SK-N-SH (cell line): Measurements from ENCODE around the gene CCR4. TPM values are rescaled to one million over a fixed set of nuclear protein-coding genes. Genes with fewer than 3 reads are reported as not detected.
"Not testable (repeated sequence)": the region's sequence is repeated elsewhere in the genome, so short reads cannot be mapped to it uniquely, and the experiment has no call there.

Source experiments
- CTCF ChIA-PET: fragments of 300-600, 350-600 bp; formaldehyde crosslinking; extraction: SDS; loops from one replicate; lab custom pipeline; 2021; lab: Yijun Ruan, JAX
- POLR2A ChIA-PET: fragments of 350-600 bp; sonication (Branson Sonifier 250); formaldehyde crosslinking; extraction: SDS; loops from one replicate; lab custom pipeline; 2020; ENCODE audit warnings: antibody characterized with exemption, inconsistent platforms; lab: Yijun Ruan, JAX
- DNase-seq: peaks from one replicate; pipeline ENCODE4 v3.0.0; 2012
- H2AFZ ChIP-seq: fragments of 200-600 bp; sonication (generic); 2 replicates; pipeline ENCODE4 v1.8.1; 2016; ENCODE audit warnings: antibody characterized with exemption, mild to moderate bottlenecking, low read depth
- H3F3A ChIP-seq: fragments of 200-600 bp; sonication (generic); replicated peaks from 2 replicates; pipeline ENCODE3; 2016; ENCODE audit warnings: antibody characterized with exemption, mild to moderate bottlenecking; ENCODE audit not compliant: insufficient read depth
- H3K27ac ChIP-seq, 2 experiments: fragments of 200-500 bp in 1 of 2; fragments of 200-600 bp in 1 of 2; sonication (Bioruptor generic) in 1 of 2; sonication (generic), shearing (Covaris generic) in 1 of 2; 2 replicates each; pipeline versions ENCODE4 v1.5.1 to v1.6.1; 2014 to 2016; ENCODE audit warnings: low read depth in 2 of 2, inconsistent platforms in 1 of 2, low read length in 1 of 2, mild to moderate bottlenecking in 1 of 2, mixed read lengths in 1 of 2
- H3K27me3 ChIP-seq: fragments of 200-600 bp; sonication (generic), shearing (Covaris generic); 2 replicates; pipeline ENCODE4 v1.6.1; 2016; ENCODE audit warnings: mixed run types; ENCODE audit not compliant: insufficient read depth
- H3K36me3 ChIP-seq, 2 experiments: fragments of 200-500 bp in 1 of 2; fragments of 200-600 bp in 1 of 2; sonication (Bioruptor generic) in 1 of 2; sonication (generic) in 1 of 2; replicated peaks in 1 of 2; 2 replicates each; pipeline versions ENCODE3 to v1.5.1; 2014 to 2016; ENCODE audit warnings: low read length in 1 of 2, mild to moderate bottlenecking in 1 of 2; ENCODE audit not compliant: insufficient read depth in 2 of 2, control insufficient read depth in 1 of 2
- H3K4me1 ChIP-seq, 2 experiments: fragments of 200-500 bp in 1 of 2; fragments of 200-600 bp in 1 of 2; sonication (Bioruptor generic) in 1 of 2; sonication (generic), shearing (Covaris generic) in 1 of 2; 2 replicates each; pipeline versions ENCODE4 v1.5.1 to v1.6.1; 2014 to 2016; ENCODE audit warnings: low read depth in 1 of 2, low read length in 1 of 2, mixed run types in 1 of 2; ENCODE audit not compliant: insufficient read depth in 2 of 2, control insufficient read depth in 1 of 2
- H3K4me2 ChIP-seq: fragments of 200-600 bp; sonication (generic), shearing (Covaris generic); 2 replicates; pipeline ENCODE4 v1.6.1; 2017; ENCODE audit warnings: mixed run types
- H3K4me3 ChIP-seq, 2 experiments: fragments of 200-500 bp in 1 of 2; fragments of 200-600 bp in 1 of 2; sonication (Bioruptor generic) in 1 of 2; sonication (generic), shearing (Covaris generic) in 1 of 2; 2 replicates each; pipeline versions ENCODE4 v1.5.1 to v1.8.1; 2014 to 2016; ENCODE audit warnings: low read depth in 2 of 2, inconsistent platforms in 1 of 2, low read length in 1 of 2, mild to moderate bottlenecking in 1 of 2, mixed read lengths in 1 of 2, moderate library complexity in 1 of 2
- H3K79me2 ChIP-seq: fragments of 200-600 bp; sonication (generic); 2 replicates; pipeline ENCODE4 v1.8.1; 2017; ENCODE audit warnings: mild to moderate bottlenecking; ENCODE audit not compliant: insufficient read depth
- H3K9ac ChIP-seq: fragments of 200-600 bp; sonication (generic); 2 replicates; pipeline ENCODE4 v1.6.1; 2017; ENCODE audit warnings: mixed run types
- H3K9me2 ChIP-seq: fragments of 200-600 bp; sonication (generic); 2 replicates; pipeline ENCODE4 v1.6.1; 2017; ENCODE audit warnings: mixed run types
- H3K9me3 ChIP-seq: fragments of 200-600 bp; sonication (generic); 2 replicates; pipeline ENCODE4 v1.6.1; 2017; ENCODE audit warnings: mixed run types, mild to moderate bottlenecking, moderate library complexity
- H4K20me1 ChIP-seq: fragments of 200-600 bp; sonication (generic); 2 replicates; pipeline ENCODE4 v1.6.1; 2017; ENCODE audit warnings: mild to moderate bottlenecking, mixed run types; ENCODE audit not compliant: insufficient read depth
- CTCF ChIP-seq: fragments of 200-600 bp; sonication (generic); IDR thresholded peaks from 2 replicates; pipeline ENCODE4 v1.6.1; 2017; ENCODE audit warnings: antibody characterized with exemption, mild to moderate bottlenecking, moderate library complexity
- ELF1 ChIP-seq: IDR thresholded peaks from 2 replicates; pipeline ENCODE4 v1.4.0; 2012
- EP300 ChIP-seq, 2 experiments: IDR thresholded peaks; 2 replicates each; pipeline versions ENCODE4 v1.4.0 to v1.6.1; 2012; ENCODE audit warnings: borderline replicate concordance in 1 of 2, low read depth in 1 of 2, low read length in 1 of 2
- FOSL2 ChIP-seq: IDR thresholded peaks from 2 replicates; pipeline ENCODE4 v1.4.0; 2012; ENCODE audit warnings: low read depth, mild to moderate bottlenecking, moderate library complexity, borderline replicate concordance
- MEF2A ChIP-seq: IDR thresholded peaks from 2 replicates; pipeline ENCODE4 v1.4.0; 2012; ENCODE audit warnings: low read depth, borderline replicate concordance
- MXI1 ChIP-seq: IDR thresholded peaks from 2 replicates; pipeline ENCODE4 v1.6.1; 2012; ENCODE audit warnings: mild to moderate bottlenecking, low read depth, low read length, improper control_type of control experiment
- NRF1 ChIP-seq: IDR thresholded peaks from 2 replicates; pipeline ENCODE4 v1.6.1; 2012; ENCODE audit warnings: low read depth, mild to moderate bottlenecking, low read length
- POLR2AphosphoS5 ChIP-seq: IDR thresholded peaks from 2 replicates; pipeline ENCODE4 v1.6.1; 2012; ENCODE audit warnings: low read depth, low read length
- REST ChIP-seq: IDR thresholded peaks from 2 replicates; pipeline ENCODE4 v1.6.1; 2012; ENCODE audit warnings: mild to moderate bottlenecking, low read depth, low read length, moderate library complexity
- RFX5 ChIP-seq: IDR thresholded peaks from 2 replicates; pipeline ENCODE4 v1.6.1; 2012; ENCODE audit warnings: mild to moderate bottlenecking, improper control_type of control experiment, low read length
- RXRA ChIP-seq: IDR thresholded peaks from 2 replicates; pipeline ENCODE4 v1.4.0; 2012; ENCODE audit warnings: low read depth, mild to moderate bottlenecking, borderline replicate concordance
- SIN3A ChIP-seq: IDR thresholded peaks from 2 replicates; pipeline ENCODE4 v1.6.1; 2012; ENCODE audit warnings: low read depth, mild to moderate bottlenecking, low read length, moderate library complexity, borderline replicate concordance
- USF1 ChIP-seq: IDR thresholded peaks from 2 replicates; pipeline ENCODE4 v1.4.0; 2012; ENCODE audit warnings: low read depth, borderline replicate concordance
- YY1 ChIP-seq: IDR thresholded peaks from 2 replicates; pipeline ENCODE4 v1.4.0; 2012; ENCODE audit warnings: low read depth, mild to moderate bottlenecking
- WGBS: methylation state at CpG from one replicate; pipeline ENCODE4 v1.1.6; 2017; ENCODE audit warnings: low lambda C conversion rate; 5-methylcytosine and 5-hydroxymethylcytosine counted together
- polyA plus RNA-seq, 3 experiments: library from polyadenylated mRNA; depleted of rRNA; stranded (reverse); fragments of >200 nt; gene quantifications; 2 replicates each; pipeline ENCODE4 v1.2.3, GENCODE V29; 2012

The CCR4 gene
- polyA plus RNA-seq, 1 of the 3 experiments (the other 2 are of a cell fraction): not detected

GRCh38 chr3:32978331-32978730 lies 26.9 kb downstream of the CCR4 start:
- no peak overlapping the region for H2AFZ ChIP-seq
- no peak overlapping the region for H3K9ac ChIP-seq
- CTCF ChIA-PET: no interaction called here
- TF ChIP-seq ELF1: no peak
- TF ChIP-seq MXI1: no peak
- no peak for TF ChIP-seq RXRA
- TF ChIP-seq REST: no peak
- no peak for TF ChIP-seq USF1
- TF ChIP-seq NRF1: no peak
- no peak for TF ChIP-seq EP300 (IDR thresholded peaks at IDR 0.05; ENCODE audit: borderline replicate concordance in 1 of 2, low read depth in 1 of 2, low read length in 1 of 2)
- TF ChIP-seq SIN3A: no peak
- TF ChIP-seq MEF2A: no peak
- no peaks in the 10 kb centered on the region for H3F3A ChIP-seq
- no peaks in the 10 kb centered on the region for H3K36me3 ChIP-seq
- no peak overlapping the region for H3K27ac ChIP-seq
- H3K9me2 ChIP-seq: no peaks in the 10 kb centered on the region
- POLR2A ChIA-PET: no interaction called here
- 62% methylated on average over 5 of the region's 5 CpGs for WGBS
- no peak overlapping the region for H3K4me2 ChIP-seq
- no peaks in the 10 kb centered on the region for H4K20me1 ChIP-seq
- DNase-seq: no peak
- no peaks in the 10 kb centered on the region; the same call in 1 of the 2 replicates for H3K9me3 ChIP-seq
- H3K27me3 ChIP-seq: no peaks in the 10 kb centered on the region
- no peak overlapping the region for H3K4me3 ChIP-seq
- no peaks in the 10 kb centered on the region for H3K79me2 ChIP-seq
- no peaks in the 10 kb centered on the region for H3K4me1 ChIP-seq

- no peaks in the 10 kb centered on the region for H3K9me2 ChIP-seq
- no peak overlapping the region for H3K27ac ChIP-seq
- H3K9me3 ChIP-seq: no peaks in the 10 kb centered on the region; the same call in 1 of the 2 replicates
- H3K79me2 ChIP-seq: no peaks in the 10 kb centered on the region
- ChIA-PET CTCF (no interaction called here), POLR2A (no interaction called here)
- H4K20me1 ChIP-seq: no peaks in the 10 kb centered on the region
- no peaks in the 10 kb centered on the region for H3K27me3 ChIP-seq
- H2AFZ ChIP-seq: no peak overlapping the region
- H3K36me3 ChIP-seq: no peaks in the 10 kb centered on the region
- DNase-seq: no peak
- H3K4me2 ChIP-seq: no peak overlapping the region
- H3K4me3 ChIP-seq: no peak overlapping the region
- no peak for TF ChIP-seq RFX5
- TF ChIP-seq RXRA: no peak
- TF ChIP-seq CTCF: no peak
- TF ChIP-seq FOSL2: no peak
- TF ChIP-seq POLR2AphosphoS5: no peak
- TF ChIP-seq USF1: no peak
- no peak for TF ChIP-seq MXI1
- TF ChIP-seq YY1: no peak
- no peak for TF ChIP-seq MEF2A
- H3F3A ChIP-seq: no peaks in the 10 kb centered on the region
- H3K4me1 ChIP-seq: no peaks in the 10 kb centered on the region
- no peak overlapping the region for H3K9ac ChIP-seq
Measured at GRCh38 chr3:32983124-32983523, 31.7 kb downstream of the CCR4 start.

GRCh38 chr3:32984918-32985317 lies 33.5 kb downstream of the CCR4 start:
- CTCF ChIA-PET: interaction anchor here (0.9 kb wide), 1 partner anchor 16 kb away, joined by 3 read pairs; no protein-coding TSS in a partner anchor
- H3K4me1 ChIP-seq, H4K20me1 ChIP-seq, POLR2A ChIA-PET, H3K4me3 ChIP-seq, H2AFZ ChIP-seq, H3K79me2 ChIP-seq, H3F3A ChIP-seq, H3K9me3 ChIP-seq, H3K36me3 ChIP-seq, H3K27ac ChIP-seq, H3K9me2 ChIP-seq, DNase-seq, H3K4me2 ChIP-seq, H3K27me3 ChIP-seq, H3K9ac ChIP-seq: not testable (repeated sequence)
- 74% methylated on average over 3 of the region's 3 CpGs for WGBS
